ENCODE results near the gene TOM1L1.

TOM1L1 gene

DNA sequence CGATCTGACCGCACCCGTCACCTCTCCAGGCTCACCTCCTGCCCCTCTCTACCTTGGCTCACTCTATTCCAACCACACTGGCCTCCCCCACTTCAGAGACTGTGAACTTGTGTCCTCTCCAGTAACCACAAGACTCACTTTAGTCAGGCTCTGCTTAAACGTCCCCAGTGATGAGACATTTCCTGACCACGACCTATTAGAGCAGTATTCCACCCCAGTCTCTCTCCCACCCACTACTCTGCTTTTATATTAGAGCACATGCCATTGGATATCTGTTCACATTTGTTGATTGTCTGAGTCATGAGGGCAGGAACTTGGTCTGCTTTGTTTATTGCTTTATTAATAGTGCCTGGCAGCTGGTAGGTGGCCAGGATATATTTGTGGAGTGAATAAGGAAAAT, 47.7 kb downstream of the TOM1L1 start:
- DNase-seq (ENCODE audit: low read depth), result peak; percentile 50

DNA sequence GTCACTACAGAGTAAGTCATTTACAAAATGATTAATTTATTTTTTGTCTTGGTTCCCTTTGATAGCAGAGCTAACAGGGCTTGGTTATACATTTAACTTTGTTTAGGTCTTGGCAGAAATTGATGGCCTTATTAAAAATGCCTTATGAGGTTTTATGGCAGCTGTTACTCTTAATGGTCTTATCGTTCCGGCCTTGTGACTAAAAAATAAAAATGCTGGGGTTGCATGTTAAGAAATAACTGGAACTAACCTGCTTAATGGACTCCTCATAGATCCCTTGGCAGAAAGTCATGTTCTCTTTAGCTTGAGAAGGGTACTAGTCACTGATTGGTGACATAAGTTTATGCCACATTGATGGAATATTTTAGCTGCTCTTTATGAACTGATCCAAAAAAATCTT, 49.5 kb downstream of the TOM1L1 start:
- no peak for DNase-seq (ENCODE audit: low read depth)

- no peak for DNase-seq (ENCODE audit: low read depth)
Measured at GRCh38 chr17:54951286-54951685, 50.6 kb downstream of the TOM1L1 start.

DNA sequence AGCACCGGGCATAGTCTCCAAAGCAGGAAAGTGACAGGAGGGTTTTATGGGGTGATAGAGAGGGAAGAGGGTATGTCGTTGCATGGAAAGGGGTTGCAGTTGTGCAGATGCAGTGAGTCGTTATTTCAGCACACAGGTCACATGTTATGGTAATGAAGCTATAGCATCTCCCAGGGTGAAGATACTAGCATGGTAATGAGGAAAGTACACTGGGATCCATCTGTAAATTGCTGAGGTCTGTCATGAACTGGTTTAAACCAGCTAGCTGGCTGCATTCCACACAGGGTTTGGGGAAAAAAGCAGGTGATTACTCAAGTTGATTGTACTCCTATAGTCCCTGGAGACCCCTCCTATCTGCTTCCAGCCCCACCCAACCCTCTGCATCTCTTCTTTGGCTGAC, 56.1 kb downstream of the TOM1L1 start:
- no peak for DNase-seq (ENCODE audit: low read depth)

DNA sequence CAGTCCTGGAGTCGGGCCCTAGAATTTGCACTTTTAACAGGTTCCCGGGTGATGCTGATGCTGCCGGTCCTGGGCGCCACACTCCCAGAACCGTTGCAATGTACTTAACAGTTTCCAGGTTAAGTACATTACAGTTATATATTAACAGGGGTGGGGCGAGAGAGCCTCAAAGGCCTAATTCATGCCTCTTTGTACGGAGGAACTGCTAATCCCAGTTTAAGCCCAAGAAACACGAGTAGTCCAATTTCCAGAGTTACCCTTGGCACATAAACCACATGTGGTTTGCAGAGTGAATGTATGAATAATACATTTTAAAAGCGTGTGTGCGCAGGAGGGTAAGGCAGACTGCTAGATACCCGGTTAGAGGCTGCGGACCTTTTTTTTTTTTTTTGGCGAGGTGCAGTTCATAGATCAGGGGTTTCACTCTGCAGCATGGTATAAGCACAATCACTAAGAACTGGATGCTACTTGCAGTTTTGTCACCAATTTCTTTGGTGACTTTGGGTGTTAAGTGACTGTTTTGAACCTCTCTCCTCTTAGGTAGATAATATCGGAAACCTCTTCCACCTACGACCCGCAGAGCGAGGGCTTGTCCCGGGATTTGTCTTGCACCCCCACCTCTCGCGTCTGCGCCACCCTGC, 67.1 kb downstream of the TOM1L1 start:
- no peak for DNase-seq (ENCODE audit: low read depth)

GRCh38 chr17:54968262-54968987, 67.8 kb downstream of the TOM1L1 start, which contains the start of the genes COX11 and STXBP4:
COX11 (minus strand) TSS chr17:54968654; CDS start chr17:54968646, 8 bp downstream.
STXBP4 (plus strand) TSS chr17:54968765; CDS start chr17:54986220, 17,455 bp downstream.
- peak; percentile 80 for DNase-seq (ENCODE audit: low read depth)

DNA sequence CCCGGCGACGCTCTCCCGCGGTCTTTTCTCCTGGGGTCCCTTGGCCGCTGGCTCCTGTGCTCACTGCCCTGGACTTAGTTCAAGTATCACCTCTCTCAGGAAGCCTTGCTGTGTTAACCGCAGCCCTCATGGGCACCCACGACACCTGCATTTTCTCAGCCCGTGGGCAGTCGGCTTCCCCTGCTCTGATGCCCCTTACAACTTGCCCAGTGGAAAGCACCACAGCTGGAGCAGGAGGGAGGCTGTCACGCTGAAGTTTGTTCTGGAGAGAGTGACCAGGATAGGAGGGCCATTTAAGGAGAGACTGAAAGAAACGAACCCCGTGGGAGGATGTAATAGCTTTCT, 68.3 kb downstream of the TOM1L1 start:
- DNase-seq (ENCODE audit: low read depth), result no peak

DNA sequence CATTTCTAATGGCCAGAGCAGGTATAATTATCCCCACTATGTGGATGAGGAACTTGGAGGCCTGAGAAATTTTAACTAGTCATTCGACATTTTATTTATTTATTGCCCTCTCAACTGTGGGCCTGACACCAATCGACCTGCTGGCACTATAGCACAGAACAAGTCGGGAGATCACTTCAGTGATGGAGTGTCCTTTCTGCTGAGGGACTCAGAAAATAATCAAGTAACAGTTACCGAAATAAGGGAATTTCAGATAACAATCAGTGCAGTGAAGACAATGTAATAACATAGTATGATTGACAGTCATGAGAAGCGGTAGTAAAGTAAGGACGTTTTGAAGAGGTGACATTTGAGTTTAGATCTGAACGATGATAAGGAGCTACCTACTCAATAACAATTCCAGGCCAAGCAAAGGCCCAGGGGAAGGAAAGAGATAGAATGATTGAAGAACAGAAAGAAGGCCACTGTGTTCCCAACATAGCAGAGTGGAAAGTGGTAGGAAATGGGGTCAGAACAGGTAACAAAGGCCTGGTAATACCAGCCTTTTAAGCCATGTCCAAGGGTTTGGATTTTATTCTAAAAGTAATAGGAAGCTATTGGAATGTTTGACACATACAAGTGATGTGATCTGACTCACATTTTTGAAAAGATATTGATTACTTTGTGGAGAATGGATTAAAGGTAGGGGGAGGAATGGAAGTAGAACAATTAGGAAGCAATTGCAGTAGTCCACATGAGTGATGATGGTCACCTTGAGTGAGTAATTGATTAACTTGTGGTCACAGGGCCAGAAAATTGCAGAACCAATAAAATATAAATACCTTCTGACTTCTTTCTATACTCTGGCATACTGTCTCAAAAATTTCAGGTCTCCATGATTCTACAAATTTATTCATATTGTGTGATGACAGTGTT, 69.3 kb downstream of the TOM1L1 start:
- DNase-seq (ENCODE audit: low read depth), result no peak

GRCh38 chr17:54971147-54971546, 70.5 kb downstream of the TOM1L1 start:
- no peak for DNase-seq (ENCODE audit: low read depth)

DNA sequence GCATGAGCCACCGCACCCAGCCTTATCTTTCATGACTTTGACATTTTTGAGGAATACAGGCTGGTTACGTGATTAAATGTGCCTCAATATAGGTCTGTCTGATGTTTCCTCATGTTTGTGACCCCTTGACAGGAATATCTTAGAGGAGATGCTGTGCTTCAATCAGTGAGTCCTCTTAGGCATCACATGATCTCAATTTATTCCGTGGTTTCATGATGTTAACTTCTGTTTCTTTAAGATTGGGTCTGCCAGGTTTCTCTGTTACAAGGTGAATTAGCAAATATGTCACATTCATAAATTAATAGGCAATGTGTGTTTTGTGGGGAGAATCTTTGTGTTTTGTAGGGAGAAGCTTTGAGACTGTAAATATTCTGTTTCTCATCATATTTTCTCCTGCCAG, 71.2 kb downstream of the TOM1L1 start:
- DNase-seq (ENCODE audit: low read depth), result no peak

DNA sequence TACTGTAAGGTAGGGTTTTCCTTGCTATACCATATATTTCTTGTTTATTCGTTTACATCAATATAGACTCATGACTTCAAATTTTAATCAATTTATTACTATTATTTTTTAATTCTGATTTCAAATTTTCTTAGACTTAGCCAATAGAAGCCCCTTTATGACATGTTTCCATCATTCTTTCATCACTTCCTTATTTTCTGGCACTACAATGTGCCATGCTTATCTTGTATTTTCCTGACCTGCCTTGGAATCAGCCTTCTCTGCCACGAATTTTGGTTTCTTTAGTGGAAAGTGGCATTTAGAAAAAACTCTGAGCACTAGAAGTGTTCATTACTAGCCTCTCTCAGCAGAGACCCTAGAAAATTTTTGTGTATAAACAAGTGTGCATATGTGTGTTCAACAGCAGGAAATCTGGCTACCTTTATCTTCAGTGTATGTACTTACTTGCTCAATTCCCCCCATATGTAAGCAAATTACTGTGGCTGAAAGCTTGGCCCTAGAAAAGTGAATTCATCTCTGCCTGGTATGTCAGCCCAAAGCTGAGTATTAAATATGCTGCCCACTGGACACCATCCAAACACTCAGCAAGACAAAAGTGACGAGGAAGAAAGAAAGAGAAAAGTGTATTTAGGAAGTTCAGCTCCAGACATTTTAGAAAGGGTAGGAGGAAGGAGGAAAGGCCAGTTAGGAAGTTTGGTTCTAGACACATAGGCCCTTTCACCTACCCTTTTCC, 71.9 kb downstream of the TOM1L1 start:
- no peak for DNase-seq (ENCODE audit: low read depth)

- DNase-seq (ENCODE audit: low read depth), result no peak
Measured at GRCh38 chr17:54974759-54975158, 74.1 kb downstream of the TOM1L1 start.

DNA sequence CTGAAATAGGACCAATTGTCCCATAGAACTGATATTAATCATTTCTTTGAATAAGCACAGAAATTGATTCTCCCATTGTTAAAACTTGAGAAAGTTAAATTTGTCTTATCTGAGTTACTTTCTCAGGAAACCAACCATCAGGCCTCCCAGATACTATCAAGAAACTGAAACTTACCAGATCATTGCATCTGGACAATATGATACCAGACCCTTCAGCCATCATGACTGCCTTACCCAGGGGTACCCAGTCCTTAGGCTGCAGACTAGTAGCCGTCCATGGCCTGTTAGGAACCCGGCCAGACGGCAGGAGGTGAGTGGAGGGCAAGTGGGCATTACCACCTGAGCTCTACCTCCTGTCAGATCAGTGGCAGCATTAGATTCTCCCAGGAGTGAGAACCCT, 75.7 kb downstream of the TOM1L1 start:
- DNase-seq (ENCODE audit: low read depth), result no peak

DNA sequence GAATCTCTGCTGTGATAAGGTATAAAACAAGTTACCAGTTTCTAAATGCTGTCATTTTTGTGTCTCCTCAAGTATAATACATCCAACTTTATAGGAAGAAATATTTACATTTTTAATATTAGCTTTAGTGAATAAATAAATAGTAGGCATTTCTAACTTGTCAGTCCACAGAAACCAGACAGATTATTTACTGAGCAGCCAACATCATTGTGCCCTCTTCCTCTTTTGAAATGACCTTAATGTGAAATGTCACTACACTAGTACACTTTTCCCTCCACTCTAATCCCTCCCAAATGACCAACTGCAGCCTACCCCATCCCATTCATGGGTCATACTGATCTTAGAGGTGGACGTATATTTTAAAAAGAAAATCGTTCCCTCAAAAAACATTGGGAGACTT, 77.1 kb downstream of the TOM1L1 start:
- no peak for DNase-seq (ENCODE audit: low read depth)

DNA sequence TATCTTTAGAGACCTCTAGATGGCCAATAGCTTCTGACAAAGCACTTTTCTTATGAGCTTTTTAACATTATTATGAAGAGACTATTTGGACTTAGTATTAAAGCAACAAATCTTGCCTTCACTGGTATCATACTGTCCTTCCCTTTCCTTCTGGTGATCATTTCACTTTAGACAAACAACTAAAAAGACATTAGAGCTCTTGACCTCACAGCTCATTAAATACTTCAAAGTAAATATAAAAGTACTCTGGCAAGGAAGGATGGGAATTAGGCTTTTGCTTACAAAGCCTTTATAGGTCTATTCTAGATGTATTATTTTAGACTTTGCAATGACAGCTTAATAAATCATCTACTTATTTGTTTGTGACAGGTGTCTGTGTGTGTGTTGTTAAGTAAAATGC, 79.0 kb downstream of the TOM1L1 start:
- no peak for DNase-seq (ENCODE audit: low read depth)

GRCh38 chr17:54980375-54980774, 79.7 kb downstream of the TOM1L1 start:
- no peak for DNase-seq (ENCODE audit: low read depth)

- DNase-seq (ENCODE audit: low read depth), result no peak
Measured at GRCh38 chr17:54982399-54982798, 81.7 kb downstream of the TOM1L1 start.

DNA sequence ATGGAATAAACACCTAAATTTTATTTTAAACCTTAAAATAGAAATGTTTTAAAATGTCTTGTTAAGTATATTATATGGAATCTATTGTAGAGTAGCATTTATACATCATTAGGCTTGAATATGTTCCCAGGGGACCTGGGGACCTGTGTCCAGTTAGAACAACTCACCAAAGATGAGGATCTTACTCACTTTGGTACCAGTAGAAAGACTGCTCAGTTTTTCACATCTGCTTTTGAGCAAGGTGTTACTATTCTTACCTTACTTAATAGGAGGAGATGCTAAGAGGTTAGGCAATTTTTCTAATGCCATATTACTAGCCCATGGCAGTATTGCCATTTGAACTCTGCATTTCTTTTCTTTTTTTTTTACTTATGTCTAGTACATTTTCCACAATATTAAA, 82.6 kb downstream of the TOM1L1 start:
- no peak for DNase-seq (ENCODE audit: low read depth)

- DNase-seq (ENCODE audit: low read depth), result no peak
Measured at GRCh38 chr17:54985476-54985875, 84.8 kb downstream of the TOM1L1 start.

DNA sequence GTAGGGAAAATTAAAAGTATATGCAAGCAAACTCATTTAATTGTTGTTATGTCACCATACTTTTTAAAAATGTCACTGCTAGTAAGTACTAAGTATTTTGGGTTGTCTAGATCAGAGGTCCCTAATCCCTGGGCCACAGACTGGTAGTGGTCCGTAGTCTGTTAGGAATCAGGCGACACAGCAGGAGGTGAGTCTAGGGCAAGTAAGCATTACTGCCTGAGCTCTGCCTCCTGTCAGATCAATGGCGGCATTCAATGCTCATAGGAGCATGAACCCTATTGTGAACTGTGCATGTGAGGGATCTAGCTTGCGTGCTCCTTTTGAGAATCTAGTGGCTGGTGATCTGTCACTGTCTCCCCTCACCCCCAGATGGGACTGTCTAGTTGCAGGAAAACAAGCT, 89.5 kb downstream of the TOM1L1 start:
- DNase-seq (ENCODE audit: low read depth), result no peak

DNA sequence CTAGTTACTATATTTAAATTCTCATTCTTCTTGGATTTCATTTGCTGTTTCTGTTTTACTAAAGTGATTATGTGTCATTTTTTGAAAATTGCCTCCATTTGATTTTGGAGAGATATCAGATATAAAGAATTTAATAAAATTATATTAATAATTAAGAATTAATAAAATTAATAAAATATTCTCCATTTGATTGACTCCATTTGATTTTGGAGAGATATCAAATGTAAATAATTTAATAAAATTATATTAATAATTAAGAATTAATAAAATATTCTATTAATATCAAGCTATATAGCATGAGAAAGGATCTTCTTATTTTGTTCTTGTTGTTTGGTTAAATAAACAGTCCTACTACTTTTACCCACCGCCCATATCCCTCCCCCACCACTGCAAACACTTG, 90.9 kb downstream of the TOM1L1 start:
- DNase-seq (ENCODE audit: low read depth), result no peak

Measured in GM04503 (cell line).